ENCODE results near the gene PTH2. TPM values are rescaled to one million over a fixed set of nuclear protein-coding genes. Genes with fewer than 3 reads are reported as not detected.

Gene PTH2
- total and polyA plus RNA-seq, 2 of the 8 experiments (the other 6 are each of a cell fraction or from before 2014, with no cell fraction given) = not detected

DNA sequence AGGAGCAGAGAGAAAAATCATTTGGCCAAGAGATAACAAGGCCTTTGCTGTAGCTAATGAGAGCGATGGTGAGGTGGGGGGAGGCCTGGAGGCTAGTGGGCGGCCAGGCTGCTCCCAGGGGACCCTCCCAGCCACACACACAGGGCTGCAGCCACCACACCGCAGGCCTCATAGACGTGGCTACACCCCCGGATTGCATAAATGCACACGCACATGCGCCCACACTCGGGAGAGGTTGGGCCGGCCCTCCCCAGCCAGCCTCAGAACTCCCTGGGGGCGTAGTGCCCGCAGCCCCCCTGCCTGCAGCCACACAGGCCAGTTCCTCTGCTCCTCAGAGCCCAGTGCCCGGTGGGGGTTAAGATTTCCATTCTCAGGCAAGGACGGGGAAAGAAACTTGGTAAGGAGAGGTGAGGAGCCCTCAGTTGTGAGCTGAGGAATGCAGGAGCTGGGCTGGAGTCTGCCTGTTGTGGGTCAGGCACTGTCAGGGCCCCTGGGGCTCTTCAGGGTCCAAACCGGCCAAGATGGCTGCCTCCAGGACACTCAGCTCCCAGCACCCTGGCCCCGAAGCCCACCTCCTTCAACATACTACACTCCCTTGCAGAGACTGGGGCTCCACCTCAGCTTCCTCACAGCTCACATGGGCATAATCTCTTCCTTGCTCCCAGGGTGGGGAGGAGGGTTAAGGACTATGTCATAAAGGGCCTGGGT, 8.0 kb downstream of the PTH2 start:
- H3K23me2 ChIP-seq (ENCODE audit: low read depth, low read length) = no peaks in the 10 kb centered on the region
- no peak overlapping the region for H3K9ac ChIP-seq (replicated peaks in 1 of 4; ENCODE audit: extremely low read depth in 1 of 4, low read depth in 3 of 4, low read length in 3 of 4)
- H4K8ac ChIP-seq (ENCODE audit: extremely low read depth, insufficient read depth, low read length) = peak overlapping the region; percentile 58; the same call in 1 of the 2 replicates
- no peak overlapping the region for H2BK120ac ChIP-seq (replicated peaks; ENCODE audit: low read depth, low read length)
- H4K5ac ChIP-seq (ENCODE audit: insufficient read length, low read depth, low read length) = peak overlapping the region; percentile 20
- 0 out of 4 replicates have a peak overlapping the region, but pooled peaks of 1 of the 2 experiments have one; percentile 14 for H3K4me2 ChIP-seq (ENCODE audit: insufficient read depth in 1 of 2, low read depth in 2 of 2, low read length in 2 of 2)
- peak overlapping the region; percentile 5; the same call in 1 of the 2 replicates for H2AFZ ChIP-seq (ENCODE audit: low read length)
- H3K18ac ChIP-seq (ENCODE audit: extremely low read depth, low read length) = peak overlapping the region; percentile 29; the same call in 1 of the 2 replicates
- DNase-seq (ENCODE audit: low read depth in 1 of 2, low spot score in 2 of 2) = no peak
- no peak overlapping the region for H3K14ac ChIP-seq (ENCODE audit: insufficient read length)
- H3K9me3 ChIP-seq (ENCODE audit: insufficient read depth in 2 of 2, low read depth in 1 of 2, low read length in 1 of 2) = no peaks in the 10 kb centered on the region
- H3K4me1 ChIP-seq (replicated peaks in 1 of 4; ENCODE audit: control insufficient read depth in 3 of 4, insufficient read depth in 4 of 4, low read length in 3 of 4) = peaks cover 0 to 18% (median 11%) of the 10 kb centered on the region in 4 experiments; a peak in 5 of 7 replicates
- H3K79me2 ChIP-seq (ENCODE audit: control insufficient read depth in 1 of 2, insufficient read depth in 2 of 2, low read length in 2 of 2) = no peaks in the 10 kb centered on the region
- POLR2A ChIA-PET (ENCODE audit: partially characterized antibody) = interaction anchor here (1.2 to 5.0 kb wide), 6 partner anchors 9 to 274 kb away, joined by 3 to 38 read pairs (median 6); no protein-coding TSS in a partner anchor
- no peak overlapping the region; the same call in 1 of the 2 replicates for H2BK5ac ChIP-seq (ENCODE audit: low read depth, low read length)
- no peak overlapping the region for H3K4me3 ChIP-seq (ENCODE audit: extremely low read depth in 1 of 4, insufficient read depth in 2 of 4, low read depth in 3 of 4, low read length in 4 of 4)
- no peaks in the 10 kb centered on the region for H3K36me3 ChIP-seq (ENCODE audit: control insufficient read depth in 2 of 4, insufficient read depth in 4 of 4, low read length in 3 of 4)
- WGBS, 2 experiments (ENCODE audit: extremely low coverage in 1 of 2, insufficient coverage in 1 of 2, insufficient read length in 1 of 2, insufficient replicate concordance in 2 of 2, low coverage in 1 of 2, low lambda C conversion rate in 2 of 2, missing lambda C conversion rate in 1 of 2) = 88% methylated on average over 15 of the region's 15 CpGs; no CpG with 5 or more reads in 1 of the 2 experiments
- no peaks in the 10 kb centered on the region for H4K20me1 ChIP-seq (replicated peaks in 1 of 2; ENCODE audit: control insufficient read depth in 1 of 2, insufficient read depth in 2 of 2, low read length in 2 of 2)
- no peak overlapping the region for H4K91ac ChIP-seq (replicated peaks; ENCODE audit: insufficient read length, low read length)
- H2AK5ac ChIP-seq (ENCODE audit: low read depth, low read length) = no peak overlapping the region
- no peak for FAIRE-seq
- no peak overlapping the region for H2BK20ac ChIP-seq (ENCODE audit: low read length)
- H3K27me3 ChIP-seq (replicated peaks in 1 of 4; ENCODE audit: control insufficient read depth in 3 of 4, extremely low read depth in 1 of 4, insufficient read depth in 3 of 4, low read length in 3 of 4) = no peaks in the 10 kb centered on the region
- no peaks in the 10 kb centered on the region for H3K79me1 ChIP-seq (ENCODE audit: low read depth, low read length)
- CTCF ChIA-PET (ENCODE audit: partially characterized antibody) = interaction anchor here (1.1 to 14.7 kb wide), 4 partner anchors 8 to 31 kb away, joined by 3 to 291 read pairs (median 16); partner anchors contain the start of gene GFY
- H3K56ac ChIP-seq (replicated peaks; ENCODE audit: insufficient read length, low read depth, low read length) = no peak overlapping the region
- peak overlapping the region; percentile 27 for H3K4ac ChIP-seq (replicated peaks; ENCODE audit: insufficient read length, low read depth, low read length)
- H2BK12ac ChIP-seq (ENCODE audit: low read depth, low read length) = 0 out of 2 replicates have a peak overlapping the region, but pooled peaks have one; percentile 3
- H3K27ac ChIP-seq (ENCODE audit: low read depth, low read length) = no peak overlapping the region
- no peak overlapping the region for H3K23ac ChIP-seq (ENCODE audit: insufficient read length)
- H2BK15ac ChIP-seq (ENCODE audit: low read length) = peak overlapping the region; percentile 53; the same call in 1 of the 2 replicates
- no peak for TF ChIP-seq HDAC2 (IDR thresholded peaks at IDR 0.05; ENCODE audit: borderline replicate concordance in 1 of 2, low read depth in 2 of 2, low read length in 2 of 2)
- TF ChIP-seq NRF1 (IDR thresholded peaks at IDR 0.05; ENCODE audit: low read depth, low read length) = no peak
- TF ChIP-seq RXRA (IDR thresholded peaks at IDR 0.05; ENCODE audit: insufficient read depth, low read depth, low read length) = no peak
- no peak for TF ChIP-seq KDM5A (IDR thresholded peaks at IDR 0.05; ENCODE audit: low read length)
- no peak for TF ChIP-seq EP300 (IDR thresholded peaks at IDR 0.05; ENCODE audit: borderline replicate concordance in 1 of 2, low read depth in 2 of 2, low read length in 2 of 2)
- no peak for TF ChIP-seq TCF12 (IDR thresholded peaks at IDR 0.05; ENCODE audit: low read depth, low read length)
- TF ChIP-seq RFX5 (IDR thresholded peaks at IDR 0.05; ENCODE audit: borderline replicate concordance, low read depth, low read length) = no peak
- no peak for TF ChIP-seq MAFK (IDR thresholded peaks at IDR 0.05; ENCODE audit: low read depth, low read length)
- no peak for TF ChIP-seq EZH2 (IDR thresholded peaks at IDR 0.05; ENCODE audit: low read depth, low read length, severe bottlenecking)
- no peak for TF ChIP-seq TBP (IDR thresholded peaks at IDR 0.05; ENCODE audit: low read depth, low read length)
